ENCODE results near the gene MYO19.

Gene MYO19

DNA sequence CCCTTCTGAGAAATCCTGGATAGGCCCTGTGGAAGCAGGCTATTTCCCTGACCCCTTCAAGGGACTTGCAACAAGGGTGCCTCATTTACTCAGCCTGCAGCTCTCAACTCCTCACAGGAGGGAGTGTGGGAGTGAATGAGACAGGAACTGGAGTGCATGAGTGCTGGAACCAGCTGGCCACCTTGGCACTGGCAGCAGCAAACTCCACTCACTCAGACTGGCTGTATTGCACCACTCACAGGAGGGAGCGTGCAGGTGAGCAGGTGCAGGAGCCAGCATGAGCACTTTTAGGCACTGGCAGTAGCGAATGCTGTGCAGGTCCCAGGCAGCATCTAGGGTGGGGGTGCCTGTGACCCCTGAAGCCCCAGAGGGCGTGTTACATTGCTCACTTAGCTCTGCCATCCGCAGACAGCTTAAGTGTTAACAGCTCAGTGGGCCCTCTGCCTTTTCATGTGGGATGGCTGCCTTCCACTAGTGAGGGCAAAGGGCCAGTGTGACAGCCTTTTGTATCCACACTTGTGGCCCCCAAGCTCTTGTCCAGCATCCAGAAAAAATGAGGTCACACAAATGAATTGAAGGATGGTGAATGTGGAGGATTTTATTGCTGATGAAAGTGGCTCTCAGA, 59.2 kb downstream of the MYO19 start:
- CTCF ChIA-PET: no interaction called here
- DNase-seq (ENCODE audit: low spot score): no peak
- H3K27ac ChIP-seq: no peak overlapping the region
- POLR2A ChIA-PET (ENCODE audit: low non-redundant PET): no interaction called here
- TF ChIP-seq, protein P1, sequence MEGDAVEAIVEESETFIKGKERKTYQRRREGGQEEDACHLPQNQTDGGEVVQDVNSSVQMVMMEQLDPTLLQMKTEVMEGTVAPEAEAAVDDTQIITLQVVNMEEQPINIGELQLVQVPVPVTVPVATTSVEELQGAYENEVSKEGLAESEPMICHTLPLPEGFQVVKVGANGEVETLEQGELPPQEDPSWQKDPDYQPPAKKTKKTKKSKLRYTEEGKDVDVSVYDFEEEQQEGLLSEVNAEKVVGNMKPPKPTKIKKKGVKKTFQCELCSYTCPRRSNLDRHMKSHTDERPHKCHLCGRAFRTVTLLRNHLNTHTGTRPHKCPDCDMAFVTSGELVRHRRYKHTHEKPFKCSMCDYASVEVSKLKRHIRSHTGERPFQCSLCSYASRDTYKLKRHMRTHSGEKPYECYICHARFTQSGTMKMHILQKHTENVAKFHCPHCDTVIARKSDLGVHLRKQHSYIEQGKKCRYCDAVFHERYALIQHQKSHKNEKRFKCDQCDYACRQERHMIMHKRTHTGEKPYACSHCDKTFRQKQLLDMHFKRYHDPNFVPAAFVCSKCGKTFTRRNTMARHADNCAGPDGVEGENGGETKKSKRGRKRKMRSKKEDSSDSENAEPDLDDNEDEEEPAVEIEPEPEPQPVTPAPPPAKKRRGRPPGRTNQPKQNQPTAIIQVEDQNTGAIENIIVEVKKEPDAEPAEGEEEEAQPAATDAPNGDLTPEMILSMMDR (conservative IDR thresholded peaks at IDR 0.05; ENCODE audit: low read depth): no peak

DNA sequence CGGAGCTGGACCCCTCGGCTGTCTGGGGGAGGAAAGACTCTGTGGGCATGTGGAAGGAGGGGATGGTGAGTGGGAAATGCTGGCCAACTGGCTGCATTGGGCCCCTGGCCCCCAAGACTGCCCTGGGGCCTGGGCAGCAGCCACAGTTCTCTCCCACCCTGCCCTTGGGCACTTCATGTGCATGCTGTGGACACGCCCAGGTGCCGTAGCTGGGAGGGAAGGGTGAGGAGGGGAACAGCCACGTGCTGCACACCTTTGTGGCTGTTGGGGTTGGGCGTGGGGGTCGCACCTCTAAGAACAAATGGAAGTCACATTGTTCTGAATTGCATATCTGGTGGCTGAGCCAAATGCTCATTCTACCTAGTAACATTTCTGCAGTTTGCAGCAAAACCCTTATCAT, 60.1 kb downstream of the MYO19 start:
- no peak for DNase-seq (ENCODE audit: low spot score)
- TF ChIP-seq, protein P1 (conservative IDR thresholded peaks at IDR 0.05; ENCODE audit: low read depth): no peak
- POLR2A ChIA-PET (ENCODE audit: low non-redundant PET): no interaction called here
- no peak overlapping the region for H3K27ac ChIP-seq
- CTCF ChIA-PET: interaction anchor here (0.9 kb wide), 1 partner anchor 8 kb away, joined by 3 read pairs; no protein-coding TSS in a partner anchor

DNA sequence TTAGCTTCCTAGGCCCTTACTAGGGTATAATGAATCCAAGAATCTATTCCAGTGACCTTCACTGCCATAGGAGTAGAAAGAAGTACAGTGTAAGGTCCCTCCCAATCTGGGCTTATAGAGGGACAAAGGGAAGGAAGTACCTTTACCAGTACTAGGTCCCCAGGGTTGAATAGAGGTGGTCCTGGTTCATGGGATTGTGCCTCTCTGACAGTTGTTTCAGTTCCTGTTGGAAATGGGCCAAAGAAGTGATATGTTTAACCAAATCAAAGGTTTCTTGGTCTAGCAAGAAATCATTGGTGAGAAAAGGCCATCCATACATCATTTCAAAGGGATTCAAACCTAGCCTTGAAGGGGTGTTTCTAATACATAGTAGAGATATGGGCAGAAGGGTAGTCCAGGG, 64.2 kb downstream of the MYO19 start:
- H3K27ac ChIP-seq: no peak overlapping the region
- TF ChIP-seq, protein P1 (conservative IDR thresholded peaks at IDR 0.05; ENCODE audit: low read depth): no peak
- DNase-seq (ENCODE audit: low spot score): no peak
- ChIA-PET CTCF (no interaction called here), POLR2A (ENCODE audit: low non-redundant PET) (no interaction called here)

DNA sequence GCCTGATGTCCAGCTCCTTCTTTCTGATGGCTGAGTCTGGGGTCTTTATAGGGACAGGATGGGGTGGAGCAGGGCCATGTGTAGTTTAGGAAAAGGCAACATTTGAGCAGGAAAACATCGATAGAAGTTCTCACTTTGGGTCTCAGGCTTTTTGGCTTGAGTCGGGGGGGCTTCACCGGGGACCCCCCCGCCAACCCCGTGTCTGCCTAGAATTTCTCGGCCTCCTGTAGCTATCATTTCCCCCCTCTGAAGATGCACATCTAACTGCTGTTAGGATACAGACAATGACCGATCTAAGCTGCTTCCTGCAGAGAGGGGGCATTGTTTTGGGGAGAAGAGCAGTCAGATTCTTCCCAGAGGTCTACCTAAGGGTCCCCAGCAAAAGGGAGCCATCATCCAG, 64.9 kb downstream of the MYO19 start:
- ChIA-PET CTCF (no interaction called here), POLR2A (ENCODE audit: low non-redundant PET) (no interaction called here)
- no peak for DNase-seq (ENCODE audit: low spot score)
- TF ChIP-seq, protein P1 (conservative IDR thresholded peaks at IDR 0.05; ENCODE audit: low read depth): no peak
- H3K27ac ChIP-seq: no peak overlapping the region

DNA sequence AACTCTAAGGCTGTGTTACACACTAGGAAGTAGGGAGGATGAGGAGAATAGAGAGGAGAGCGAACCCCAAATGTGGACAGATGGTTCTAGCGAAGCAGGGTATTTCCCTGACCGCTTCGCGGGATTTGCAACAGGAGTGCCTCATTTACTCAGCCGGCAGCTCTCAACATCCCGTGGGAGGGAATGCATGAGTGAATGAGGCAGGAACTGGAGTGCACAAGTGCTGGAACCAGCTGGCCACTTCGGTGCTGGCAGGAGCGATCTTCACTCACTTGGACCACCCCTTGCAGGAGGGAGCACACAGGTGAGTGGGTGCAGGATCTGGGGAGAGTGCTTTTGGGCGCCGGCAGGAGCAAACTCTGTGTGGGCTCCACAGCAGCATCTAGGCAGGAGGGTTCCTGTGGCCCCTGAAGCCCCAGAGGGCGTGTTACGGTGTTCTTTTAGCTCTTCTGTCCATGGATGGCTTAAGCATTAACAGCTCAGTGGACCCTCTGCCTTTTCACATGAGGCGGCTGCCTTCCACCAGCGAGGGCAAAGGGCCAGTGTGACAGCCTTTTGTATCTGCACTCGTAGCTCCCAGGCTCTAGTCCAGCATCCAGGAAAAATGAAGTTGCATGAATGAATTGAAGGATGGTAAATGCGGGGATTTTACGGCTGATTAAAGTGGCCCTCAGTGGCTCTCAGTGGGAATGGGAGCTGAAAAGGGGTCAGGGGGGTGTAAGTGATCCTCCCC, 65.6 kb downstream of the MYO19 start:
- POLR2A ChIA-PET (ENCODE audit: low non-redundant PET): no interaction called here
- no peak for DNase-seq (ENCODE audit: low spot score)
- CTCF ChIA-PET: interaction anchor here (1.9 kb wide), 1 partner anchor 14 kb away, joined by 4 read pairs; no protein-coding TSS in a partner anchor
- TF ChIP-seq, protein P1 (conservative IDR thresholded peaks at IDR 0.05; ENCODE audit: low read depth): no peak
- no peak overlapping the region for H3K27ac ChIP-seq

DNA sequence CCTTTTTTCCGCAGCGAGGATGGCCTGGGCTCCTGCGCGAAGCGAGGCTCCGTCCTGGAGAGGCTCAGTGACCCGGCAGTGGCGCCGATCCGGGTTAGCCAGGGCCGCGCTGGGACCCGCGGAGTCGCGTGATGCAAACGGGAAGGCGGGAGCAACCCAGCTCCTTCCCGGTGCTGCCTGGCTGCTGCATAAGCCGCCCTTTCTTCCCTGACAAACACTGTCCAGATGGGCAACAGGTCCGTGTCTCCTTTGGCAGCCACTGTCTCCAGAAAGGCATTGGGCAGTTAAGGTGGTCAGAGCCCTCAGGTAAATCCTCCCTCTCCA, 69.9 kb downstream of the MYO19 start:
- DNase-seq (ENCODE audit: low spot score): no peak
- ChIA-PET POLR2A (ENCODE audit: low non-redundant PET) (interaction anchor here (0.7 kb wide), 1 partner anchor 19 kb away, joined by 3 read pairs; no protein-coding TSS in a partner anchor), CTCF (interaction anchor here (1.6 kb wide), 1 partner anchor 18 kb away, joined by 10 read pairs; no protein-coding TSS in a partner anchor)
- H3K27ac ChIP-seq: no peak overlapping the region
- TF ChIP-seq, protein P1 (conservative IDR thresholded peaks at IDR 0.05; ENCODE audit: low read depth): no peak
